ENCODE results near the gene PCNX4.

DNA sequence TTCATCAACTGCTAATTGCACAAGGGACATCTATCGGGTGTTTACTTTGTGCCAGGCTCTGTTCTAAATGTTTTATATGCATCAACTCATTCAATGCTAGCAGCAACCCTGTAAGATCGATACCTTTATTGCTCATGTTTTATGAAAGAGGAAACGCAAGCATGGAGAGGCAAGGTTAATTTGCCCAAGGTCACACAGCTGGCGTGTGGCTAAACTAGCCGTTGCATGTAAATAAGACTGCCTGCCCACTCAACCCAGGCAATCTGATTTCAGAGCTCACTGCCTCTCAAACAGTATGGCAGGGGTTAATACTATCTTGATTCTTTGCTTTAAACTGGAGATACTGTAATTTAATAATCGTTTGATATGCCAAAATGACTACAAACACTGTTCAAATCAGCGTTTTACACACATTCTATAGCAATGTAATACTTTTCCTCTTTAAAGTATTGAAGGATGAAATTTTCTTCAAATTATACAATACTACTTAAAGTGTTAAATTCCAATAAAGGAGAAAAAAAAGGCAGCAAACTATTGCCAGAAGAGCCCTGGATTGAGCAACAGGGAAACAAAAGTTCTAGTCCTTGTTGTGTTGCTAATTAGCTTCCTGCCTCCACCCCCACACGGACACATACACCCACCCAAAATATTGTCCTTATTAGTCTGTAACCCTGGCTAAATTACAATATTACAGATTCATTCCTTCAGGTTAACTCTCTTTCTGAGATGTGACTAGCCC lies 112.5 kb downstream of the PCNX4 start:
- TF ChIP-seq, protein P1, sequence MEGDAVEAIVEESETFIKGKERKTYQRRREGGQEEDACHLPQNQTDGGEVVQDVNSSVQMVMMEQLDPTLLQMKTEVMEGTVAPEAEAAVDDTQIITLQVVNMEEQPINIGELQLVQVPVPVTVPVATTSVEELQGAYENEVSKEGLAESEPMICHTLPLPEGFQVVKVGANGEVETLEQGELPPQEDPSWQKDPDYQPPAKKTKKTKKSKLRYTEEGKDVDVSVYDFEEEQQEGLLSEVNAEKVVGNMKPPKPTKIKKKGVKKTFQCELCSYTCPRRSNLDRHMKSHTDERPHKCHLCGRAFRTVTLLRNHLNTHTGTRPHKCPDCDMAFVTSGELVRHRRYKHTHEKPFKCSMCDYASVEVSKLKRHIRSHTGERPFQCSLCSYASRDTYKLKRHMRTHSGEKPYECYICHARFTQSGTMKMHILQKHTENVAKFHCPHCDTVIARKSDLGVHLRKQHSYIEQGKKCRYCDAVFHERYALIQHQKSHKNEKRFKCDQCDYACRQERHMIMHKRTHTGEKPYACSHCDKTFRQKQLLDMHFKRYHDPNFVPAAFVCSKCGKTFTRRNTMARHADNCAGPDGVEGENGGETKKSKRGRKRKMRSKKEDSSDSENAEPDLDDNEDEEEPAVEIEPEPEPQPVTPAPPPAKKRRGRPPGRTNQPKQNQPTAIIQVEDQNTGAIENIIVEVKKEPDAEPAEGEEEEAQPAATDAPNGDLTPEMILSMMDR (IDR thresholded peaks at IDR 0.05): no peak
- TF ChIP-seq TCF7L2 (IDR thresholded peaks at IDR 0.05; ENCODE audit: low read depth, low read length): no peak
- TF ChIP-seq, protein P2, sequence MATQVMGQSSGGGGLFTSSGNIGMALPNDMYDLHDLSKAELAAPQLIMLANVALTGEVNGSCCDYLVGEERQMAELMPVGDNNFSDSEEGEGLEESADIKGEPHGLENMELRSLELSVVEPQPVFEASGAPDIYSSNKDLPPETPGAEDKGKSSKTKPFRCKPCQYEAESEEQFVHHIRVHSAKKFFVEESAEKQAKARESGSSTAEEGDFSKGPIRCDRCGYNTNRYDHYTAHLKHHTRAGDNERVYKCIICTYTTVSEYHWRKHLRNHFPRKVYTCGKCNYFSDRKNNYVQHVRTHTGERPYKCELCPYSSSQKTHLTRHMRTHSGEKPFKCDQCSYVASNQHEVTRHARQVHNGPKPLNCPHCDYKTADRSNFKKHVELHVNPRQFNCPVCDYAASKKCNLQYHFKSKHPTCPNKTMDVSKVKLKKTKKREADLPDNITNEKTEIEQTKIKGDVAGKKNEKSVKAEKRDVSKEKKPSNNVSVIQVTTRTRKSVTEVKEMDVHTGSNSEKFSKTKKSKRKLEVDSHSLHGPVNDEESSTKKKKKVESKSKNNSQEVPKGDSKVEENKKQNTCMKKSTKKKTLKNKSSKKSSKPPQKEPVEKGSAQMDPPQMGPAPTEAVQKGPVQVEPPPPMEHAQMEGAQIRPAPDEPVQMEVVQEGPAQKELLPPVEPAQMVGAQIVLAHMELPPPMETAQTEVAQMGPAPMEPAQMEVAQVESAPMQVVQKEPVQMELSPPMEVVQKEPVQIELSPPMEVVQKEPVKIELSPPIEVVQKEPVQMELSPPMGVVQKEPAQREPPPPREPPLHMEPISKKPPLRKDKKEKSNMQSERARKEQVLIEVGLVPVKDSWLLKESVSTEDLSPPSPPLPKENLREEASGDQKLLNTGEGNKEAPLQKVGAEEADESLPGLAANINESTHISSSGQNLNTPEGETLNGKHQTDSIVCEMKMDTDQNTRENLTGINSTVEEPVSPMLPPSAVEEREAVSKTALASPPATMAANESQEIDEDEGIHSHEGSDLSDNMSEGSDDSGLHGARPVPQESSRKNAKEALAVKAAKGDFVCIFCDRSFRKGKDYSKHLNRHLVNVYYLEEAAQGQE (IDR thresholded peaks at IDR 0.05; ENCODE audit: insufficient read depth in 1 of 2, low read depth in 2 of 2, low read length in 1 of 2): no peak
- TF ChIP-seq POLR2AphosphoS5 (IDR thresholded peaks at IDR 0.05; ENCODE audit: low read depth, low read length): no peak
- no peak for TF ChIP-seq SIN3A (IDR thresholded peaks at IDR 0.05; ENCODE audit: borderline replicate concordance, insufficient read depth, low read depth, low read length)

All from Panc1 (cell line).